ENCODE measurements around the gene SEMA5A. TPM values are rescaled to one million over a fixed set of nuclear protein-coding genes. Genes with fewer than 3 reads are reported as not detected.

Gene SEMA5A
- total RNA-seq, 1 experiment from 2014 or later = 34.3 TPM

GRCh38 chr5:9067154-9067553 lies 478.7 kb downstream of the SEMA5A start:
- H3K4me3 ChIP-seq (ENCODE audit: low read depth, low read length) = no peak overlapping the region
- H3K36me3 ChIP-seq (ENCODE audit: control insufficient read depth, insufficient read depth, low read length) = no peaks in the 10 kb centered on the region
- BruUV-seq (replicated peaks) = no TSS peak
- ChIA-PET CTCF (no interaction called here), POLR2A (no interaction called here)
- TF ChIP-seq CTCF (IDR thresholded peaks at IDR 0.05; ENCODE audit: insufficient read depth in 1 of 2, low read depth in 1 of 2, low read length in 1 of 2, severe bottlenecking in 1 of 2, unreplicated experiment in 1 of 2) = no peak
- intact Hi-C loops (cut with micrococcal nuclease; ENCODE audit: unreplicated experiment) = no loop called here
- Mint-ChIP-seq H3K36me3 (ENCODE audit: insufficient read depth, unreplicated experiment) (no peaks in the 10 kb centered on the region), H3K9me3 (ENCODE audit: unreplicated experiment) (no peaks in the 10 kb centered on the region), H3K27me3 (ENCODE audit: insufficient read depth, unreplicated experiment) (no peaks in the 10 kb centered on the region), H3K27ac (ENCODE audit: unreplicated experiment) (no peak overlapping the region), H3K4me1 (ENCODE audit: low read depth, unreplicated experiment) (no peaks in the 10 kb centered on the region), H3K4me3 (ENCODE audit: unreplicated experiment) (no peak overlapping the region)
- no peaks in the 10 kb centered on the region for H3K4me1 ChIP-seq
- DNase-seq = no peak
- no peaks in the 10 kb centered on the region for H3K27me3 ChIP-seq (replicated peaks; ENCODE audit: control insufficient read depth, insufficient read depth, low read length)
- no peaks in the 10 kb centered on the region for H3K9me3 ChIP-seq

GRCh38 chr5:9066349-9066748 lies 479.5 kb downstream of the SEMA5A start:
- H3K4me1 ChIP-seq = no peaks in the 10 kb centered on the region
- POLR2A ChIA-PET = no interaction called here
- no peaks in the 10 kb centered on the region for H3K36me3 Mint-ChIP-seq (ENCODE audit: insufficient read depth, unreplicated experiment)

GRCh38 chr5:9063615-9064245 lies 482.1 kb downstream of the SEMA5A start:
- intact Hi-C loops (cut with micrococcal nuclease; ENCODE audit: unreplicated experiment) = no loop called here
- Mint-ChIP-seq H3K4me1 (ENCODE audit: low read depth, unreplicated experiment) (no peaks in the 10 kb centered on the region), H3K27me3 (ENCODE audit: insufficient read depth, unreplicated experiment) (no peaks in the 10 kb centered on the region), H3K4me3 (ENCODE audit: unreplicated experiment) (no peak overlapping the region), H3K27ac (ENCODE audit: unreplicated experiment) (no peak overlapping the region), H3K36me3 (ENCODE audit: insufficient read depth, unreplicated experiment) (peaks cover 4% of the 10 kb centered on the region), H3K9me3 (ENCODE audit: unreplicated experiment) (no peaks in the 10 kb centered on the region)
- ChIA-PET POLR2A (no interaction called here), CTCF (no interaction called here)
- no TSS peak for BruUV-seq (replicated peaks)
- no peaks in the 10 kb centered on the region for H3K36me3 ChIP-seq (ENCODE audit: control insufficient read depth, insufficient read depth, low read length)
- H3K27me3 ChIP-seq (replicated peaks; ENCODE audit: control insufficient read depth, insufficient read depth, low read length) = no peaks in the 10 kb centered on the region
- H3K9me3 ChIP-seq = no peaks in the 10 kb centered on the region
- TF ChIP-seq CTCF (IDR thresholded peaks at IDR 0.05; ENCODE audit: insufficient read depth in 1 of 2, low read depth in 1 of 2, low read length in 1 of 2, severe bottlenecking in 1 of 2, unreplicated experiment in 1 of 2) = no peak
- H3K4me3 ChIP-seq (ENCODE audit: low read depth, low read length) = no peak overlapping the region
- H3K4me1 ChIP-seq = no peaks in the 10 kb centered on the region
- DNase-seq = no peak

More at GRCh38 chr5:9066349-9066748, 479.5 kb downstream of the SEMA5A start:
- DNase-seq = no peak
- CTCF ChIA-PET = no interaction called here
- Histone ChIP-seq H3K36me3 (ENCODE audit: control insufficient read depth, insufficient read depth, low read length) (no peaks in the 10 kb centered on the region), H3K27me3 (replicated peaks; ENCODE audit: control insufficient read depth, insufficient read depth, low read length) (no peaks in the 10 kb centered on the region), H3K9me3 (no peaks in the 10 kb centered on the region), H3K4me3 (ENCODE audit: low read depth, low read length) (no peak overlapping the region)
- no peaks in the 10 kb centered on the region for H3K9me3 Mint-ChIP-seq (ENCODE audit: unreplicated experiment)
- no peak for TF ChIP-seq CTCF (IDR thresholded peaks at IDR 0.05; ENCODE audit: insufficient read depth in 1 of 2, low read depth in 1 of 2, low read length in 1 of 2, severe bottlenecking in 1 of 2, unreplicated experiment in 1 of 2)
- BruUV-seq (replicated peaks) = no TSS peak
- no peaks in the 10 kb centered on the region for H3K4me1 Mint-ChIP-seq (ENCODE audit: low read depth, unreplicated experiment)
- no peak overlapping the region for H3K27ac Mint-ChIP-seq (ENCODE audit: unreplicated experiment)
- intact Hi-C loops (cut with micrococcal nuclease; ENCODE audit: unreplicated experiment) = no loop called here
- no peak overlapping the region for H3K4me3 Mint-ChIP-seq (ENCODE audit: unreplicated experiment)
- H3K27me3 Mint-ChIP-seq (ENCODE audit: insufficient read depth, unreplicated experiment) = no peaks in the 10 kb centered on the region
